ENCODE results near the gene ZNF780A. TPM values are rescaled to one million over a fixed set of nuclear protein-coding genes. Genes with fewer than 3 reads are reported as not detected.

Gene ZNF780A
- total and polyA plus RNA-seq, 2 donors (not counting 1 experiment from before 2014, with no cell fraction given), result 14.7 to 17.3 TPM

DNA sequence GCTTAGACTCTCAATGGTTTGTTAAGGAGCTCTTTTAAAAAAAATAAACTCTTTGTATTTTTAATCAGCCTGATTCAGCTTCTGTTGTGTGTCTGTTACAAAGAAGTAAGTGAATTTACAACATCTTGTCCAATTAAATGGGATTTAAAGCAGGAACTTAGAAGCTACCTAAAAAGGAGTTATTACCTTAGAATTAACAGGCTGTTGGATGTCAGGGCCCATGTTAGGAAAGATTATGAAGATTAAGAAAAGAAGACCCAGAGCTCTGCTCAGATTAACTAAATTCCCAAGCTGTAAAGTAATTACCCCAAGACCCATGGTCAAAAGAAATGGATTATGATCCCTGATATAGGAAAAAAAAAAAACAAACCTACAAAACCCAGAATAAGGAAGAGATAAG, 44.1 kb upstream of the ZNF780A start:
- Histone ChIP-seq H3K79me2 (ENCODE audit: control insufficient read depth, insufficient read depth, low read length) (no peaks in the 10 kb centered on the region), H3K4me2 (ENCODE audit: extremely low read depth, insufficient read depth, low read length) (no peak overlapping the region), H3K4me3 (replicated peaks in 1 of 4; ENCODE audit: control extremely low read depth in 1 of 4, insufficient read depth in 1 of 4, low read depth in 3 of 4, low read length in 4 of 4) (no peak overlapping the region), H4K20me1 (ENCODE audit: control insufficient read depth, extremely low read depth, insufficient read depth, low read length) (no peaks in the 10 kb centered on the region), H3K9ac (ENCODE audit: insufficient read depth, low read length) (no peak overlapping the region), H3K9me3 (ENCODE audit: control insufficient read depth, insufficient read depth, low read depth, low read length) (no peaks in the 10 kb centered on the region), H3K27ac (ENCODE audit: insufficient read depth, low read length) (no peak overlapping the region), H3K36me3 (ENCODE audit: control insufficient read depth, insufficient read depth, low read length) (no peaks in the 10 kb centered on the region), H2AFZ (ENCODE audit: low read length) (no peak overlapping the region), H3K4me1 (ENCODE audit: control insufficient read depth, extremely low read depth, insufficient read depth, low read length) (no peaks in the 10 kb centered on the region), H3K27me3 (ENCODE audit: control insufficient read depth, insufficient read depth, low read length) (peaks cover 4% of the 10 kb centered on the region)
- DNase-seq (ENCODE audit: low read depth in 2 of 2), result no peak
- TF ChIP-seq EZH2 (IDR thresholded peaks at IDR 0.05; ENCODE audit: low read length, missing control alignments), result no peak
- TF ChIP-seq, protein P1, sequence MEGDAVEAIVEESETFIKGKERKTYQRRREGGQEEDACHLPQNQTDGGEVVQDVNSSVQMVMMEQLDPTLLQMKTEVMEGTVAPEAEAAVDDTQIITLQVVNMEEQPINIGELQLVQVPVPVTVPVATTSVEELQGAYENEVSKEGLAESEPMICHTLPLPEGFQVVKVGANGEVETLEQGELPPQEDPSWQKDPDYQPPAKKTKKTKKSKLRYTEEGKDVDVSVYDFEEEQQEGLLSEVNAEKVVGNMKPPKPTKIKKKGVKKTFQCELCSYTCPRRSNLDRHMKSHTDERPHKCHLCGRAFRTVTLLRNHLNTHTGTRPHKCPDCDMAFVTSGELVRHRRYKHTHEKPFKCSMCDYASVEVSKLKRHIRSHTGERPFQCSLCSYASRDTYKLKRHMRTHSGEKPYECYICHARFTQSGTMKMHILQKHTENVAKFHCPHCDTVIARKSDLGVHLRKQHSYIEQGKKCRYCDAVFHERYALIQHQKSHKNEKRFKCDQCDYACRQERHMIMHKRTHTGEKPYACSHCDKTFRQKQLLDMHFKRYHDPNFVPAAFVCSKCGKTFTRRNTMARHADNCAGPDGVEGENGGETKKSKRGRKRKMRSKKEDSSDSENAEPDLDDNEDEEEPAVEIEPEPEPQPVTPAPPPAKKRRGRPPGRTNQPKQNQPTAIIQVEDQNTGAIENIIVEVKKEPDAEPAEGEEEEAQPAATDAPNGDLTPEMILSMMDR (conservative IDR thresholded peaks at IDR 0.05 in 1 of 2, IDR thresholded peaks at IDR 0.05 in 1 of 2; ENCODE audit: low read depth in 1 of 2, low read length in 2 of 2), result no peak

DNA sequence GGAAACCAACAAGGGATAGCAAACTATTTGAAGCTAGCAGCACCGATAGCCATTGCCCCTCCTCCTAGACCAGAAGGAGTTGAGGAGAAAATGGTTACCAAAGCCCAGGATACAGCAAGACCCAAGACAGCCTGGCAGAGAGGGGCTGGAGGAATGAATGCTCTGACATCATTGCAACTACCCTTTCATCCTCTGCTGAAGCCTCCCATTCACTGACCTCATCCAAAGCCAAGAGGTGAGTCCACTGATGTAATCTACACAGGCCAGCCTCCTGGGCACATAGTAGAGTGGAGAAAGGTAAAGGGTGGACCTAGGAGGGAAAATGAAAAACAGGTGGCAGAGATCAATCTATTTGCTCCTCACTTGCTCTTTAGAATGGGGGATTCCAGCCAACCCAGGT, 42.7 kb upstream of the ZNF780A start:
- Histone ChIP-seq H3K9ac (ENCODE audit: insufficient read depth, low read length) (no peak overlapping the region), H3K4me2 (ENCODE audit: extremely low read depth, insufficient read depth, low read length) (no peak overlapping the region), H3K27me3 (ENCODE audit: control insufficient read depth, insufficient read depth, low read length) (peaks cover 4% of the 10 kb centered on the region), H3K36me3 (ENCODE audit: control insufficient read depth, insufficient read depth, low read length) (no peaks in the 10 kb centered on the region), H3K27ac (ENCODE audit: insufficient read depth, low read length) (no peak overlapping the region), H3K4me1 (ENCODE audit: control insufficient read depth, extremely low read depth, insufficient read depth, low read length) (no peaks in the 10 kb centered on the region), H2AFZ (ENCODE audit: low read length) (no peak overlapping the region), H3K4me3 (replicated peaks in 1 of 4; ENCODE audit: control extremely low read depth in 1 of 4, insufficient read depth in 1 of 4, low read depth in 3 of 4, low read length in 4 of 4) (no peak overlapping the region), H4K20me1 (ENCODE audit: control insufficient read depth, extremely low read depth, insufficient read depth, low read length) (no peaks in the 10 kb centered on the region), H3K79me2 (ENCODE audit: control insufficient read depth, insufficient read depth, low read length) (no peaks in the 10 kb centered on the region), H3K9me3 (ENCODE audit: control insufficient read depth, insufficient read depth, low read depth, low read length) (no peaks in the 10 kb centered on the region)
- DNase-seq (ENCODE audit: low read depth in 2 of 2), result no peak
- no peak for TF ChIP-seq EZH2 (IDR thresholded peaks at IDR 0.05; ENCODE audit: low read length, missing control alignments)
- TF ChIP-seq, protein P1 (conservative IDR thresholded peaks at IDR 0.05 in 1 of 2, IDR thresholded peaks at IDR 0.05 in 1 of 2; ENCODE audit: low read depth in 1 of 2, low read length in 2 of 2), result no peak

DNA sequence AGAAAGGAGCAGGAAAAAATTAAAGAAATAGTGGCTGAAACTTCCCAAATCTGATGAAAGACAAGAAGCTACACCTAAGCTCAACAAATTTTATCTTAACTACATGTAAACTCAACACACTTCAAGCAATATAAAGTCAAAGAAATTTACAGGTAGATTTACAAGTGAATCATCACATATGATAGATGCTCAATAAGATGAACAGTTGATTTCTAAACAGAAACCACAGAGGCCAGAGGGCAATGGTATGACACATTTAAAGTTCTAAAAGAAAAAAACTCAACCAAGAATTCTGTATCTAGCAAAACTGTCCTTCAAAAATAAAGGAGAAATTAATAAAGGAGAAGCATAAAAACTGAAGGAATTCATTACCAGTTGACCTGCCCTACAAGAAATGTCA, 39.3 kb upstream of the ZNF780A start:
- Histone ChIP-seq H3K36me3 (ENCODE audit: control insufficient read depth, insufficient read depth, low read length) (no peaks in the 10 kb centered on the region), H3K4me3 (replicated peaks in 1 of 4; ENCODE audit: control extremely low read depth in 1 of 4, insufficient read depth in 1 of 4, low read depth in 3 of 4, low read length in 4 of 4) (no peak overlapping the region), H3K9me3 (ENCODE audit: control insufficient read depth, insufficient read depth, low read depth, low read length) (no peaks in the 10 kb centered on the region), H3K27ac (ENCODE audit: insufficient read depth, low read length) (no peak overlapping the region), H3K79me2 (ENCODE audit: control insufficient read depth, insufficient read depth, low read length) (no peaks in the 10 kb centered on the region), H3K4me1 (ENCODE audit: control insufficient read depth, extremely low read depth, insufficient read depth, low read length) (no peaks in the 10 kb centered on the region), H3K4me2 (ENCODE audit: extremely low read depth, insufficient read depth, low read length) (no peak overlapping the region), H3K9ac (ENCODE audit: insufficient read depth, low read length) (no peak overlapping the region), H3K27me3 (ENCODE audit: control insufficient read depth, insufficient read depth, low read length) (no peaks in the 10 kb centered on the region), H4K20me1 (ENCODE audit: control insufficient read depth, extremely low read depth, insufficient read depth, low read length) (no peaks in the 10 kb centered on the region), H2AFZ (ENCODE audit: low read length) (no peak overlapping the region)
- no peak for TF ChIP-seq EZH2 (IDR thresholded peaks at IDR 0.05; ENCODE audit: low read length, missing control alignments)
- TF ChIP-seq, protein P1 (conservative IDR thresholded peaks at IDR 0.05 in 1 of 2, IDR thresholded peaks at IDR 0.05 in 1 of 2; ENCODE audit: low read depth in 1 of 2, low read length in 2 of 2), result no peak
- DNase-seq (ENCODE audit: low read depth in 2 of 2), result no peak
